OCI-LY1 (cell line): Measurements from ENCODE around the gene CERK.

Experiments
- H2AFZ ChIP-seq: fragments of 200-600 bp; sonication (generic), shearing (Covaris generic); 2 replicates; pipeline ENCODE4 v1.6.0; 2014; ENCODE audit warnings: antibody characterized with exemption, mild to moderate bottlenecking, low read length
- H3F3A ChIP-seq: fragments of 200-600 bp; sonication (generic), shearing (Covaris generic); 2 replicates; pipeline ENCODE4 v1.6.0; 2014; ENCODE audit warnings: mild to moderate bottlenecking, antibody characterized with exemption, low read length, moderate library complexity; ENCODE audit not compliant: insufficient read depth
- H3K27ac ChIP-seq: fragments of 200-600 bp; sonication (generic); 2 replicates; pipeline ENCODE4 v1.5.1; 2014; ENCODE audit warnings: low read length, mixed run types, mild to moderate bottlenecking, low read depth; ENCODE audit not compliant: poor library complexity, severe bottlenecking
- H3K27me3 ChIP-seq: fragments of 200-600 bp; sonication (generic); 2 replicates; pipeline ENCODE4 v1.6.0; 2014; ENCODE audit warnings: antibody characterized with exemption, mild to moderate bottlenecking, low read length, moderate library complexity; ENCODE audit not compliant: insufficient read depth
- H3K36me3 ChIP-seq: fragments of 200-600 bp; sonication (generic); 2 replicates; pipeline ENCODE4 v1.6.1; 2014; ENCODE audit warnings: mild to moderate bottlenecking, antibody characterized with exemption, low read length, moderate library complexity, mixed read lengths; ENCODE audit not compliant: insufficient read depth
- H3K4me1 ChIP-seq: fragments of 200-600 bp; sonication (generic); 2 replicates; pipeline ENCODE4 v1.5.1; 2014; ENCODE audit warnings: mild to moderate bottlenecking, low read length, moderate library complexity; ENCODE audit not compliant: insufficient read depth, severe bottlenecking
- H3K4me2 ChIP-seq: fragments of 200-600 bp; sonication (generic), shearing (Covaris generic); 2 replicates; pipeline ENCODE4 v1.6.1; 2014; ENCODE audit warnings: low read length
- H3K4me3 ChIP-seq: fragments of 200-600 bp; sonication (generic); 2 replicates; pipeline ENCODE4 v1.5.1; 2014; ENCODE audit warnings: low read length, low read depth, mild to moderate bottlenecking, mixed read lengths; ENCODE audit not compliant: poor library complexity, severe bottlenecking
- H3K79me2 ChIP-seq: fragments of 200-600 bp; shearing (Covaris generic); 2 replicates; pipeline ENCODE4 v1.6.1; 2016; ENCODE audit warnings: mixed run types, low read length, mixed read lengths; ENCODE audit not compliant: insufficient read depth
- H3K9ac ChIP-seq: fragments of 200-600 bp; sonication (generic), shearing (Covaris generic); 2 replicates; pipeline ENCODE4 v1.6.1; 2014; ENCODE audit warnings: mild to moderate bottlenecking, low read length, mixed read lengths
- H3K9me2 ChIP-seq: fragments of 200-600 bp; sonication (generic), shearing (Covaris generic); 2 replicates; pipeline ENCODE4 v1.6.1; 2014; ENCODE audit warnings: low read depth, mild to moderate bottlenecking, low read length, mixed read lengths
- H3K9me3 ChIP-seq: fragments of 200-600 bp; shearing (Covaris generic); 2 replicates; pipeline ENCODE4 v1.6.1; 2014; ENCODE audit warnings: low read length, mixed read lengths
- H4K20me1 ChIP-seq: fragments of 200-600 bp; sonication (generic), shearing (Covaris generic); 2 replicates; pipeline ENCODE4 v1.6.0; 2016; ENCODE audit warnings: mild to moderate bottlenecking, low read length; ENCODE audit not compliant: insufficient read depth
- EZH2 ChIP-seq: fragments of 200-600 bp; sonication (generic), shearing (Covaris generic); IDR thresholded peaks from 2 replicates; pipeline ENCODE4 v1.8.0; 2017; ENCODE audit warnings: borderline replicate concordance, mixed run types, mild to moderate bottlenecking, antibody characterized with exemption, low read length, moderate library complexity, mixed read lengths
- TF ChIP-seq, protein P1 (sequence below): fragments of 200-600 bp; sonication (generic), shearing (Covaris generic); IDR thresholded peaks from 2 replicates; pipeline ENCODE4 v1.5.1; 2017; ENCODE audit warnings: mild to moderate bottlenecking, antibody characterized with exemption, low read length, moderate library complexity, mixed read lengths

CERK gene

DNA sequence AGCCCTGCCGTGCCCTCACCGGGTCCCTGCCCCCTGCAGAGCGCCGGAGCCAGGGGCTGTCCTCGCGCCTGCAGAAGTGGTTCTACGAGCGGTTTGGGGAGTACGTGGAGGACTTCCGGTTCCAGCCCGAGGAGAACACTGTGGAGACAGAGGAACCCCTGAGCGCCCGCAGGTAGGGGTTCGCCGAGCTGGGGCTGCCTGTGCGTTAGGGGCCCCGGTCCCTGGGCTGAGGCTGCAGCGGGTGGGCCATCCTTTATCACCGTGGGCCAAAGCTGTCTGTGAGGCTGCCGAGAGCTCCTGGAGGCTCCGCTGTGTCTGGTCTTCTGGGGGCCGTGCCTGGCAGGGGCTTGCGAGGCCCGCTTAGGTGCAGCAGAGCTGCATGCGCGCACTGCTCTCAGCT, 75.1 kb downstream of the CERK start:
- TF ChIP-seq, protein P1, sequence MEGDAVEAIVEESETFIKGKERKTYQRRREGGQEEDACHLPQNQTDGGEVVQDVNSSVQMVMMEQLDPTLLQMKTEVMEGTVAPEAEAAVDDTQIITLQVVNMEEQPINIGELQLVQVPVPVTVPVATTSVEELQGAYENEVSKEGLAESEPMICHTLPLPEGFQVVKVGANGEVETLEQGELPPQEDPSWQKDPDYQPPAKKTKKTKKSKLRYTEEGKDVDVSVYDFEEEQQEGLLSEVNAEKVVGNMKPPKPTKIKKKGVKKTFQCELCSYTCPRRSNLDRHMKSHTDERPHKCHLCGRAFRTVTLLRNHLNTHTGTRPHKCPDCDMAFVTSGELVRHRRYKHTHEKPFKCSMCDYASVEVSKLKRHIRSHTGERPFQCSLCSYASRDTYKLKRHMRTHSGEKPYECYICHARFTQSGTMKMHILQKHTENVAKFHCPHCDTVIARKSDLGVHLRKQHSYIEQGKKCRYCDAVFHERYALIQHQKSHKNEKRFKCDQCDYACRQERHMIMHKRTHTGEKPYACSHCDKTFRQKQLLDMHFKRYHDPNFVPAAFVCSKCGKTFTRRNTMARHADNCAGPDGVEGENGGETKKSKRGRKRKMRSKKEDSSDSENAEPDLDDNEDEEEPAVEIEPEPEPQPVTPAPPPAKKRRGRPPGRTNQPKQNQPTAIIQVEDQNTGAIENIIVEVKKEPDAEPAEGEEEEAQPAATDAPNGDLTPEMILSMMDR, result no peak
- TF ChIP-seq EZH2, result no peak
- H3K79me2 ChIP-seq, result no peaks in the 10 kb centered on the region
- H3K9ac ChIP-seq, result no peak overlapping the region
- no peaks in the 10 kb centered on the region for H4K20me1 ChIP-seq
- no peaks in the 10 kb centered on the region for H3F3A ChIP-seq
- H3K4me2 ChIP-seq, result no peak overlapping the region
- H3K27me3 ChIP-seq, result no peaks in the 10 kb centered on the region
- no peak overlapping the region for H3K4me3 ChIP-seq
- no peaks in the 10 kb centered on the region for H3K9me2 ChIP-seq
- no peak overlapping the region for H2AFZ ChIP-seq
- H3K36me3 ChIP-seq, result no peaks in the 10 kb centered on the region
- no peaks in the 10 kb centered on the region for H3K9me3 ChIP-seq
- no peak overlapping the region for H3K27ac ChIP-seq
- no peaks in the 10 kb centered on the region for H3K4me1 ChIP-seq

DNA sequence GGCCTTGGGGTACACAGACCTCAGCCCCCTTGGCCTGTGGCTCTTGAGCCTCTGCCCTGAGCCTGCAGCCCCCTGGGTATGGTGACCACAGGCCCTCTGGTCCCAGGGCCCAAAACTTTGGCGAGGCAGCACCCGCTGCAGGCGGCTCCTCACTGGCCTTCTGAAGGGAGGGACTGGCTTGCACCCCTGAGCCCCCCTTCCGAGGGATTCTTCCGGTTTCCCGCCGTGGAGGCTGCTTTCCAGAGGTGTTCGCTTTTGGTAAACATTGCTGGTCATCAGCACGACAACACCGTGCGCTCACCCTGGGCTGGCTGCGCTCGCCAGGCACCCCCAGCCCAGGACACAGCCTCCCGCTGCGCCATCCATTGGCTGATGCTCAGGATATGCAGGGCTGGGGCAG, 75.8 kb downstream of the CERK start:
- Histone ChIP-seq H3K79me2 (no peaks in the 10 kb centered on the region), H3K9ac (no peak overlapping the region), H2AFZ (no peak overlapping the region), H3K36me3 (no peaks in the 10 kb centered on the region), H3K27me3 (no peaks in the 10 kb centered on the region), H3K9me2 (no peaks in the 10 kb centered on the region), H3K27ac (no peak overlapping the region), H3K4me2 (no peak overlapping the region), H4K20me1 (no peaks in the 10 kb centered on the region), H3K4me1 (no peaks in the 10 kb centered on the region), H3F3A (no peaks in the 10 kb centered on the region), H3K9me3 (no peaks in the 10 kb centered on the region), H3K4me3 (no peak overlapping the region)
- TF ChIP-seq, protein P1, result no peak
- no peak for TF ChIP-seq EZH2

DNA sequence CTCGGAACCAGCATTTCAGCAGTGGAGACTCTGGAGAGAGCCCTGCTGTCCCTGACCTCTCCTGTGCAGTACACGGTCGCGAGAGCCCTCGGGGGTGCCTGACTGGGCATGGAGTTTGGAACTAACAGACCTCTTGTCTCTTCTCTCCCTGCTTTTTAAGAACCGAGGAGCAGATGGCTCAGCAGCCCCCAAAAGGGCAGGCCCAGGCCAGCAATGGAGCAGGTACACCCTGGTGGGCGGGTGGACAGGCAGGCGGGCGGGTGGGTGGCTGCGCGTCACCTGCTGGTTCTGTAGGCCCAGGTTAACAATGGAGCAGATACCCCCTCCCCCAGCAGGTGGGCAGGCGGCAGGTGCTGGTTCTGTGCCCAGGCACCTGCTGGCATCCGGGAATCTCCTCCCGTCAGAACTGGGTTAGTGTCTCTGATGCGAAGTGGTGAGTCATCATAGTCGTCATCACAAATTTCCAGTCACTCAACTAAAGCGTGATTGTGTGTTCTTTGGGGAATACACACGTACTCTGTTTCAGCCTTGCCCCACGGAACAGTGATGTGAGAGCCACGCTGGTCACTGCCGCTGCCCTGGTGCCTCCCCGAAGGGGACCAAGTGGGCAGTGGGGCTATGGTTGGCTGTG, 76.7 kb downstream of the CERK start:
- TF ChIP-seq EZH2, result no peak
- TF ChIP-seq, protein P1, result no peak
- H3K9ac ChIP-seq, result no peak overlapping the region

More for the DNA sequence above, 76.7 kb downstream of the CERK start:
- H3K4me1 ChIP-seq, result no peaks in the 10 kb centered on the region
- H2AFZ ChIP-seq, result no peak overlapping the region
- H3K4me2 ChIP-seq, result no peak overlapping the region
- no peaks in the 10 kb centered on the region for H3K27me3 ChIP-seq
- H4K20me1 ChIP-seq, result no peaks in the 10 kb centered on the region
- H3K4me3 ChIP-seq, result no peak overlapping the region
- no peaks in the 10 kb centered on the region for H3K9me3 ChIP-seq
- no peaks in the 10 kb centered on the region for H3K9me2 ChIP-seq
- no peaks in the 10 kb centered on the region for H3K36me3 ChIP-seq
- no peak overlapping the region for H3K27ac ChIP-seq
- H3F3A ChIP-seq, result no peaks in the 10 kb centered on the region
- no peaks in the 10 kb centered on the region for H3K79me2 ChIP-seq
